HepG2 (cell line): ENCODE data around the gene CTNND1. TPM values are rescaled to one million over a fixed set of nuclear protein-coding genes. Genes with fewer than 3 reads are reported as not detected.

Source experiments
- GATA4 ChIP-seq: sonication (generic); IDR thresholded peaks from 2 replicates; pipeline ENCODE4 v1.6.1; 2016; ENCODE audit warnings: antibody characterized with exemption, low read depth, borderline replicate concordance
- HIVEP1 ChIP-seq: sonication (generic); formaldehyde crosslinking; IDR thresholded peaks from 2 replicates; pipeline ENCODE4 v1.4.0; 2020; ENCODE audit warnings: mild to moderate bottlenecking, missing genetic modification reagents
- IKZF1 ChIP-seq: fragments of 450-650 bp; IDR thresholded peaks from 2 replicates; pipeline ENCODE4 v1.7.1; 2016
- KAT8 ChIP-seq: IDR thresholded peaks from 2 replicates; pipeline ENCODE4 v1.6.1; 2016; ENCODE audit warnings: missing genetic modification reagents, missing compliant biosample characterization
- NCOA1 ChIP-seq: sonication (generic); formaldehyde crosslinking; IDR thresholded peaks from 2 replicates; pipeline ENCODE4 v1.9.0; 2021; ENCODE audit warnings: missing genetic modification reagents
- SMARCE1 ChIP-seq: fragments of 450-650 bp; IDR thresholded peaks from 2 replicates; pipeline ENCODE4 v1.6.1; 2017; ENCODE audit warnings: borderline replicate concordance
- SRF ChIP-seq: IDR thresholded peaks from 2 replicates; pipeline ENCODE4 v1.6.1; 2011; ENCODE audit warnings: mild to moderate bottlenecking, low read depth, low read length, moderate library complexity
- ZNF317 ChIP-seq: sonication (generic); formaldehyde crosslinking; IDR thresholded peaks from 2 replicates; pipeline ENCODE4 v1.5.0; 2020; ENCODE audit warnings: mild to moderate bottlenecking, missing genetic modification reagents
- ZNF382 ChIP-seq: sonication (generic); formaldehyde crosslinking; IDR thresholded peaks from 2 replicates; pipeline ENCODE4 v1.5.0; 2020; ENCODE audit warnings: missing genetic modification reagents, mild to moderate bottlenecking, borderline replicate concordance
- ZNF484 ChIP-seq: sonication (generic); formaldehyde crosslinking; IDR thresholded peaks from 2 replicates; pipeline ENCODE4 v1.5.1; 2020; ENCODE audit warnings: mild to moderate bottlenecking, low read depth, missing genetic modification reagents, borderline replicate concordance
- ZNF616 ChIP-seq: sonication (generic); formaldehyde crosslinking; IDR thresholded peaks from 2 replicates; pipeline ENCODE4 v1.5.0; 2020; ENCODE audit warnings: low read depth, mild to moderate bottlenecking, missing genetic modification reagents
- ZNF720 ChIP-seq: sonication (generic); formaldehyde crosslinking; IDR thresholded peaks from 2 replicates; pipeline ENCODE4 v1.4.0; 2020; ENCODE audit warnings: missing genetic modification reagents
- polyA plus RNA-seq, 8 experiments: library from polyadenylated mRNA; depleted of rRNA in 3 of 8; stranded (reverse) in 7 of 8; unstranded in 1 of 8; fragments of >200 nt; fragmentation: Illumina TruSeq in 4 of 8; extraction: Trizol in 4 of 8; gene quantifications; 2 replicates each; pipeline versions ENCODE4 v1.2.1 to v1.2.3, GENCODE V29; 2011 to 2016; ENCODE audit warnings: low read depth in 4 of 8, missing spikeins in 1 of 8, mixed read lengths in 1 of 8; ENCODE audit not compliant: insufficient read depth in 1 of 8
- total RNA-seq, 5 experiments: library from RNA; depleted of rRNA; stranded (reverse); fragments of >200 nt; fragmentation: Illumina TruSeq; extraction: Trizol; gene quantifications; 2 replicates each; pipeline ENCODE4 v1.2.3, GENCODE V29; 2016; ENCODE audit warnings: low read depth in 1 of 5
- TF ChIP-seq, protein P1 (sequence below): sonication (generic); formaldehyde crosslinking; IDR thresholded peaks from 2 replicates; pipeline ENCODE4 v1.4.0; 2020; ENCODE audit warnings: missing genetic modification reagents
- TF ChIP-seq, protein P2 (sequence below): sonication (generic); formaldehyde crosslinking; IDR thresholded peaks from 2 replicates; pipeline ENCODE4 v1.9.0; 2021; ENCODE audit warnings: missing genetic modification reagents, borderline replicate concordance
- TF ChIP-seq, protein P3 (sequence below): sonication (generic); formaldehyde crosslinking; IDR thresholded peaks from 2 replicates; pipeline ENCODE4 v1.4.0; 2020; ENCODE audit warnings: mild to moderate bottlenecking, missing genetic modification reagents
- TF ChIP-seq, protein P4 (sequence below): sonication (generic); formaldehyde crosslinking; IDR thresholded peaks from 2 replicates; pipeline ENCODE4 v1.4.0; 2020; ENCODE audit warnings: mild to moderate bottlenecking, missing genetic modification reagents

The CTNND1 gene
- total and polyA plus RNA-seq, 2 of the 13 experiments (the other 11 are each of a cell fraction or from before 2014, with no cell fraction given) = 117 to 128 TPM

DNA sequence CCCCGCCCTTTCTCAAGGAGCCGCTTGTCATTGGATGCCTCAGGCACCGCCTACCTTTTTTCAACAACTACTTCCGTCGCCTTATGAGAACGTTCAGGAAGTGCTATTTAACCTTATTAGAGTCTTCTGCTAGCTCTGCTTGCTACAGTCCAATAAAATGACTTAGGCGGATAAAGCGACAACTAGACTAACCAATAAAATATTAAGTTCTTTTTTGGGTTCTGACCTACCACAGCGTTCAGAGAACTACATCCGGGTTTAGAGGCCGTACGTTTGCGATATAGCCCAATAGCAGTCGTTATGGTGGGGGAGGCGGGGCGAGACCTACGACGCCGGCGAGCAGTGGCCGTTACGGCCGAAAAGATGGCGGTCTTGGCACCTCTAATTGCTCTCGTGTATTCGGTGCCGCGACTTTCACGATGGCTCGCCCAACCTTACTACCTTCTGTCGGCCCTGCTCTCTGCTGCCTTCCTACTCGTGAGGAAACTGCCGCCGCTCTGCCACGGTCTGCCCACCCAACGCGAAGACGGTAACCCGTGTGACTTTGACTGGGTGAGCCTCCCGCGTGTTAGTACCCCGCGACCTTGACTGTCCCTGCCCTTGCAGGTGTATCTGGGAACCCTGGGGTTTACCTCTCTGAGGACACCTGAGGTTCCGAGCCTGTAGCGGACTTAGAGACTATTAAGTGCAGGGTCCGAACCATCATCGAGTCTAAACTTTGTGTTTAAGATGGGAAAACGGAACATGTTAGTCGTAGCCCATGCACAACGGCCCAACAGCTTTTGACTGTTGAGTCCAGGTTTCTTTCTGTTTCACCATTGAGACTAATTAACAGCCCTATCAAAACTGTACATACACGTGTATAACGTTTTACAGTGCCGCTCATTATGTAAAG is 49.1 kb upstream of the CTNND1 start, which contains the start of gene TMX2 (continued):
- TF ChIP-seq, protein P1, sequence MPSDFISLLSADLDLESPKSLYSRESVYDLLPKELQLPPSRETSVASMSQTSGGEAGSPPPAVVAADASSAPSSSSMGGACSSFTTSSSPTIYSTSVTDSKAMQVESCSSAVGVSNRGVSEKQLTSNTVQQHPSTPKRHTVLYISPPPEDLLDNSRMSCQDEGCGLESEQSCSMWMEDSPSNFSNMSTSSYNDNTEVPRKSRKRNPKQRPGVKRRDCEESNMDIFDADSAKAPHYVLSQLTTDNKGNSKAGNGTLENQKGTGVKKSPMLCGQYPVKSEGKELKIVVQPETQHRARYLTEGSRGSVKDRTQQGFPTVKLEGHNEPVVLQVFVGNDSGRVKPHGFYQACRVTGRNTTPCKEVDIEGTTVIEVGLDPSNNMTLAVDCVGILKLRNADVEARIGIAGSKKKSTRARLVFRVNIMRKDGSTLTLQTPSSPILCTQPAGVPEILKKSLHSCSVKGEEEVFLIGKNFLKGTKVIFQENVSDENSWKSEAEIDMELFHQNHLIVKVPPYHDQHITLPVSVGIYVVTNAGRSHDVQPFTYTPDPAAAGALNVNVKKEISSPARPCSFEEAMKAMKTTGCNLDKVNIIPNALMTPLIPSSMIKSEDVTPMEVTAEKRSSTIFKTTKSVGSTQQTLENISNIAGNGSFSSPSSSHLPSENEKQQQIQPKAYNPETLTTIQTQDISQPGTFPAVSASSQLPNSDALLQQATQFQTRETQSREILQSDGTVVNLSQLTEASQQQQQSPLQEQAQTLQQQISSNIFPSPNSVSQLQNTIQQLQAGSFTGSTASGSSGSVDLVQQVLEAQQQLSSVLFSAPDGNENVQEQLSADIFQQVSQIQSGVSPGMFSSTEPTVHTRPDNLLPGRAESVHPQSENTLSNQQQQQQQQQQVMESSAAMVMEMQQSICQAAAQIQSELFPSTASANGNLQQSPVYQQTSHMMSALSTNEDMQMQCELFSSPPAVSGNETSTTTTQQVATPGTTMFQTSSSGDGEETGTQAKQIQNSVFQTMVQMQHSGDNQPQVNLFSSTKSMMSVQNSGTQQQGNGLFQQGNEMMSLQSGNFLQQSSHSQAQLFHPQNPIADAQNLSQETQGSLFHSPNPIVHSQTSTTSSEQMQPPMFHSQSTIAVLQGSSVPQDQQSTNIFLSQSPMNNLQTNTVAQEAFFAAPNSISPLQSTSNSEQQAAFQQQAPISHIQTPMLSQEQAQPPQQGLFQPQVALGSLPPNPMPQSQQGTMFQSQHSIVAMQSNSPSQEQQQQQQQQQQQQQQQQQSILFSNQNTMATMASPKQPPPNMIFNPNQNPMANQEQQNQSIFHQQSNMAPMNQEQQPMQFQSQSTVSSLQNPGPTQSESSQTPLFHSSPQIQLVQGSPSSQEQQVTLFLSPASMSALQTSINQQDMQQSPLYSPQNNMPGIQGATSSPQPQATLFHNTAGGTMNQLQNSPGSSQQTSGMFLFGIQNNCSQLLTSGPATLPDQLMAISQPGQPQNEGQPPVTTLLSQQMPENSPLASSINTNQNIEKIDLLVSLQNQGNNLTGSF = 0 out of 2 replicates have a peak, but pooled peaks have one; percentile 32
- TF ChIP-seq KAT8 (CRISPR knock-in tag) (peak; percentile 97), ZNF484 (no peak), SMARCE1 (no peak), GATA4 (no peak), ZNF616 (no peak), ZNF720 (no peak), NCOA1 (CRISPR knock-in tag) (no peak), HIVEP1 (CRISPR knock-in tag) (0 out of 2 replicates have a peak, but pooled peaks have one; percentile 2), ZNF317 (no peak), ZNF382 (CRISPR knock-in tag) (no peak), IKZF1 (no peak), SRF (peak; percentile 91)
- TF ChIP-seq, protein P2, sequence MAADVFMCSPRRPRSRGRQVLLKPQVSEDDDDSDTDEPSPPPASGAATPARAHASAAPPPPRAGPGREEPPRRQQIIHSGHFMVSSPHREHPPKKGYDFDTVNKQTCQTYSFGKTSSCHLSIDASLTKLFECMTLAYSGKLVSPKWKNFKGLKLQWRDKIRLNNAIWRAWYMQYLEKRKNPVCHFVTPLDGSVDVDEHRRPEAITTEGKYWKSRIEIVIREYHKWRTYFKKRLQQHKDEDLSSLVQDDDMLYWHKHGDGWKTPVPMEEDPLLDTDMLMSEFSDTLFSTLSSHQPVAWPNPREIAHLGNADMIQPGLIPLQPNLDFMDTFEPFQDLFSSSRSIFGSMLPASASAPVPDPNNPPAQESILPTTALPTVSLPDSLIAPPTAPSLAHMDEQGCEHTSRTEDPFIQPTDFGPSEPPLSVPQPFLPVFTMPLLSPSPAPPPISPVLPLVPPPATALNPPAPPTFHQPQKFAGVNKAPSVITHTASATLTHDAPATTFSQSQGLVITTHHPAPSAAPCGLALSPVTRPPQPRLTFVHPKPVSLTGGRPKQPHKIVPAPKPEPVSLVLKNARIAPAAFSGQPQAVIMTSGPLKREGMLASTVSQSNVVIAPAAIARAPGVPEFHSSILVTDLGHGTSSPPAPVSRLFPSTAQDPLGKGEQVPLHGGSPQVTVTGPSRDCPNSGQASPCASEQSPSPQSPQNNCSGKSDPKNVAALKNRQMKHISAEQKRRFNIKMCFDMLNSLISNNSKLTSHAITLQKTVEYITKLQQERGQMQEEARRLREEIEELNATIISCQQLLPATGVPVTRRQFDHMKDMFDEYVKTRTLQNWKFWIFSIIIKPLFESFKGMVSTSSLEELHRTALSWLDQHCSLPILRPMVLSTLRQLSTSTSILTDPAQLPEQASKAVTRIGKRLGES = no peak
- TF ChIP-seq, protein P3, sequence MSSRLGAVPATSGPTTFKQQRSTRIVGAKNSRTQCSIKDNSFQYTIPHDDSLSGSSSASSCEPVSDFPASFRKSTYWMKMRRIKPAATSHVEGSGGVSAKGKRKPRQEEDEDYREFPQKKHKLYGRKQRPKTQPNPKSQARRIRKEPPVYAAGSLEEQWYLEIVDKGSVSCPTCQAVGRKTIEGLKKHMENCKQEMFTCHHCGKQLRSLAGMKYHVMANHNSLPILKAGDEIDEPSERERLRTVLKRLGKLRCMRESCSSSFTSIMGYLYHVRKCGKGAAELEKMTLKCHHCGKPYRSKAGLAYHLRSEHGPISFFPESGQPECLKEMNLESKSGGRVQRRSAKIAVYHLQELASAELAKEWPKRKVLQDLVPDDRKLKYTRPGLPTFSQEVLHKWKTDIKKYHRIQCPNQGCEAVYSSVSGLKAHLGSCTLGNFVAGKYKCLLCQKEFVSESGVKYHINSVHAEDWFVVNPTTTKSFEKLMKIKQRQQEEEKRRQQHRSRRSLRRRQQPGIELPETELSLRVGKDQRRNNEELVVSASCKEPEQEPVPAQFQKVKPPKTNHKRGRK (CRISPR knock-in tag) = 0 out of 2 replicates have a peak, but pooled peaks have one; percentile 67
- TF ChIP-seq, protein P4, sequence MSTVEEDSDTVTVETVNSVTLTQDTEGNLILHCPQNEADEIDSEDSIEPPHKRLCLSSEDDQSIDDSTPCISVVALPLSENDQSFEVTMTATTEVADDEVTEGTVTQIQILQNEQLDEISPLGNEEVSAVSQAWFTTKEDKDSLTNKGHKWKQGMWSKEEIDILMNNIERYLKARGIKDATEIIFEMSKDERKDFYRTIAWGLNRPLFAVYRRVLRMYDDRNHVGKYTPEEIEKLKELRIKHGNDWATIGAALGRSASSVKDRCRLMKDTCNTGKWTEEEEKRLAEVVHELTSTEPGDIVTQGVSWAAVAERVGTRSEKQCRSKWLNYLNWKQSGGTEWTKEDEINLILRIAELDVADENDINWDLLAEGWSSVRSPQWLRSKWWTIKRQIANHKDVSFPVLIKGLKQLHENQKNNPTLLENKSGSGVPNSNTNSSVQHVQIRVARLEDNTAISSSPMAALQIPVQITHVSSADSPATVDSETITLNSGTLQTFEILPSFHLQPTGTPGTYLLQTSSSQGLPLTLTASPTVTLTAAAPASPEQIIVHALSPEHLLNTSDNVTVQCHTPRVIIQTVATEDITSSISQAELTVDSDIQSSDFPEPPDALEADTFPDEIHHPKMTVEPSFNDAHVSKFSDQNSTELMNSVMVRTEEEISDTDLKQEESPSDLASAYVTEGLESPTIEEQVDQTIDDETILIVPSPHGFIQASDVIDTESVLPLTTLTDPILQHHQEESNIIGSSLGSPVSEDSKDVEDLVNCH (CRISPR knock-in tag) = no peak
